Articular chondrocyte of knee joint (primary cell): Measurements from ENCODE around the gene ALOX15. TPM values are rescaled to one million over a fixed set of nuclear protein-coding genes. Genes with fewer than 3 reads are reported as not detected.

Source experiments
- small RNA-seq: library from RNA; depleted of rRNA; stranded (forward); fragments of <200 nt; gene quantifications from one replicate; pipeline ENCODE3, GENCODE V24; 2012
- total RNA-seq: library from RNA; depleted of rRNA; stranded (reverse); fragments of >200 nt; gene quantifications from 2 replicates; pipeline ENCODE4 v1.2.3, GENCODE V29; 2012

ALOX15 gene, protein sequence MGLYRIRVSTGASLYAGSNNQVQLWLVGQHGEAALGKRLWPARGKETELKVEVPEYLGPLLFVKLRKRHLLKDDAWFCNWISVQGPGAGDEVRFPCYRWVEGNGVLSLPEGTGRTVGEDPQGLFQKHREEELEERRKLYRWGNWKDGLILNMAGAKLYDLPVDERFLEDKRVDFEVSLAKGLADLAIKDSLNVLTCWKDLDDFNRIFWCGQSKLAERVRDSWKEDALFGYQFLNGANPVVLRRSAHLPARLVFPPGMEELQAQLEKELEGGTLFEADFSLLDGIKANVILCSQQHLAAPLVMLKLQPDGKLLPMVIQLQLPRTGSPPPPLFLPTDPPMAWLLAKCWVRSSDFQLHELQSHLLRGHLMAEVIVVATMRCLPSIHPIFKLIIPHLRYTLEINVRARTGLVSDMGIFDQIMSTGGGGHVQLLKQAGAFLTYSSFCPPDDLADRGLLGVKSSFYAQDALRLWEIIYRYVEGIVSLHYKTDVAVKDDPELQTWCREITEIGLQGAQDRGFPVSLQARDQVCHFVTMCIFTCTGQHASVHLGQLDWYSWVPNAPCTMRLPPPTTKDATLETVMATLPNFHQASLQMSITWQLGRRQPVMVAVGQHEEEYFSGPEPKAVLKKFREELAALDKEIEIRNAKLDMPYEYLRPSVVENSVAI
- total RNA-seq: not detected in 2 replicates

DNA sequence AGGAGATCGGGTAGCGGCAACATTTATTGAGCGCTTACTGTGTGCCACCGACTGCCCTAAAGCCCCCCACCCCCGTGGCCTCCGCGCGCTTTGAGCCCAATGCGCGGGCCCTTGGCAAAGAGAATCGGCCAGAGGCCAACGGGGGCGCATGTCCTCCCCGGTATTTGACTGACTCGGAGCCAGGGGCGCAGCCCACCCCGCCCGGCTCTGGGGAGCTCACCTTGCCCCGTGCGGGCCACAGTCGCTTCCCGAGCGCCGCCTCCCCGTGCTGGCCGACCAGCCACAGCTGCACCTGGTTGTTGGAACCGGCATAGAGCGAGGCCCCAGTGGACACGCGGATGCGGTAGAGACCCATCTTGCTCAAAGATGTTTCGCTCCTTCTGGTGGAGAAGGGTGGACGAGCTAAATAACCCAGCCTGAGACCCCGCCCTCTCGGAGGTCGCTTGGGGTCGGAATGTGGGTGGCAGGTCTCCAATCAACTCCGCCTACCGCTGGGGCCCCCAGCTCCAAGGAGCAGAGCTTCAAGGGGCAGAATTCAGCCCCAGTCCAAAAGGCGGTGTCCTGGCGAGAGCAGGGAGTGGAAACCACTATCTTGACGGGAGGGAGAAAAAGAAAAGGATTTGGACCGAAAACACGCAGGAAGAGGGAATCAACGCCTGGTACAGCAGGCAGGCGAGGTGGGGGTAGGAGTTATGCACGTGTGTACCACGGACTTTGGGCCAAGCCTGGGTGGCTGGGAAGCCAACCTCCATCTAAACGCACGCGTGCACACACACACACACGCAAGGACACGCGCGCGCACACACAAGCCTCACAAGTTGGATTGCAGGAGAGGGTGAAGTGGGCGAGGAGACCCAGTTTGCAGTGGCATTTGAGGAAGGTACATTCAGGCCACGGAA, at the start of gene ALOX15:
ALOX15 (minus strand) TSS at position 382 of the 899 bp plus-strand sequence; CDS start at position 355, 27 bp downstream.

DNA sequence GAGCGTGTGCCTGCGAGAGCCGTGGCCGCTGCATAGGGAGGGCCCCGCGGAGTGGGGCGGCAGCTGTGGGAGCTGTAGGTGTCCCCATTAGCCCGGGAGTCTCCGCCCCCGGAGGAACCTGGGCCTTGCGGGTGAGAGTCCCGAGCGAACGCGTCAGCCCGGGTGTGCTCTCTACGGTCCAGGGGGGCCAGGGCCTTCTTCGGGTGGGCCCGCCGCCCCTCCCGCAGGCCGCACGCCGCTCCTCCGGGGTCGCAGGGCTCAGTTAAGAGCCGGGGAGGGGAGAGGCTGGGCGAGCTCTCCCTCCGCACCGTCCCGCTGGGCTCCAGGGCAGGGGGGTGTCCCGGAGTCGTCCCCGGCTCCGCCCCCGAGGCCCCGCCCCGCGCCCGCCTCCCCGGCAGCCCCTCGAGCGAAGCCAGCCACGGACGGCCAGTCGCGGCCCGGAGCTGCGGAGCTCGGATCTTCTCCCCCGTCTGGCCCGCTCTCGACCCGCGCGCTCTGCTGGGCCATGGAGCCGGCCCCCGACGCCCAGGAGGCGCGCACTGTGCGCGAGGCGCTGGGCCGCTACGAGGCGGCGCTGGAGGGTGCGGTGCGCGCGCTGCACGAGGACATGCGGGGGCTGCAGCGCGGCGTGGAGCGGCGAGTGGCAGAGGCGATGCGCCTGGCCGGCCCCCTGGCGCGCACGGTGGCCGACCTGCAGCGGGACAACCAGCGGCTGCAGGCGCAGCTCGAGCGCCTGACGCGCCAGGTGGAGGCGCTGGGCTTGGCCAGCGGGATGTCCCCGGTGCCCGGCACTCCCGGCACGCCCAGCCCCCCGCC, 57.2 kb downstream of the ALOX15 start, which contains the start of gene SMTNL2:
SMTNL2 (plus strand) TSS at position 429 of the 816 bp plus-strand sequence; CDS start at position 506, 77 bp downstream.

Small RNA genes within 50 kb of the gene (small RNA-seq; reads per million reads assigned to genes)
- not detected for gene RNU6-955P

Other genes with a start within 250 kb of the ALOX15 start
- not detected in 2 replicates for gene SPNS3, start 207.7 kb downstream of the ALOX15 start, total RNA-seq
- gene SPNS2, start 142.8 kb downstream of the ALOX15 start, total RNA-seq: 0.65 and 1.3 TPM in 2 replicates
- 36.4 and 48.7 TPM in 2 replicates for gene MYBBP1A, start 86.3 kb downstream of the ALOX15 start, total RNA-seq
- gene GGT6, start 81.1 kb downstream of the ALOX15 start, total RNA-seq: not detected in 2 replicates
- not detected in 2 replicates for gene SMTNL2, start 57.1 kb downstream of the ALOX15 start, total RNA-seq
- 16.2 and 21.5 TPM in 2 replicates for gene PELP1, start 62.5 kb upstream of the ALOX15 start, total RNA-seq
- gene ARRB2, start 69.0 kb upstream of the ALOX15 start, total RNA-seq: 5.5 and 5.8 TPM in 2 replicates
- gene MED11, start 89.8 kb upstream of the ALOX15 start, total RNA-seq: 12.1 and 13.9 TPM in 2 replicates
- 0.65 TPM in 2 replicates for gene ZMYND15, start 98.2 kb upstream of the ALOX15 start, total RNA-seq
- 9.7 and 11.0 TPM in 2 replicates for gene CXCL16, start 98.2 kb upstream of the ALOX15 start, total RNA-seq
- gene TM4SF5, start 130.2 kb upstream of the ALOX15 start, total RNA-seq: not detected in 2 replicates
- gene VMO1, start 144.7 kb upstream of the ALOX15 start, total RNA-seq: 0.26 and 1.6 TPM in 2 replicates
- not detected in 2 replicates for gene GLTPD2, start 147.3 kb upstream of the ALOX15 start, total RNA-seq
- 106 and 116 TPM in 2 replicates for gene PSMB6, start 154.5 kb upstream of the ALOX15 start, total RNA-seq
- 17.4 and 18.2 TPM in 2 replicates for gene PLD2, start 165.5 kb upstream of the ALOX15 start, total RNA-seq
- 32.3 and 32.4 TPM in 2 replicates for gene MINK1, start 191.7 kb upstream of the ALOX15 start, total RNA-seq